CD4-positive, alpha-beta T cell (primary cell): ENCODE measurements around the gene INAVA. TPM values are rescaled to one million over a fixed set of nuclear protein-coding genes. Genes with fewer than 3 reads are reported as not detected.
"Not testable (repeated sequence)": the region's sequence is repeated elsewhere in the genome, so short reads cannot be mapped to it uniquely, and the experiment has no call there.

ENCODE experiments used
- ATAC-seq: fragments of 200-7000 bp; cut with Tn5 transposase; one replicate; pipeline ENCODE4 v1.10.0; 2022; ENCODE audit warnings: mild to moderate bottlenecking; ENCODE audit not compliant: poor library complexity
- CTCF ChIA-PET: fragments of 350-600 bp; sonication (Branson Sonifier 250); formaldehyde crosslinking; loops from one replicate; lab custom pipeline; 2021; ENCODE audit warnings: antibody characterized with exemption, inconsistent platforms; lab: Charles Lee
- POLR2A ChIA-PET: fragments of 350-600 bp; sonication (Branson Sonifier 250); formaldehyde crosslinking; loops from one replicate; lab custom pipeline; 2021; ENCODE audit warnings: antibody characterized with exemption, inconsistent platforms; lab: Charles Lee
- DNase-seq, 14 experiments: peaks; one replicate each; pipeline ENCODE4 v3.0.0-alpha.2; 2013 to 2020; ENCODE audit warnings: mixed read lengths in 2 of 14
- H3K27ac ChIP-seq, 2 donors: one replicate each; pipeline versions ENCODE4 v1.5.1 to v1.7.0; 2013; ENCODE audit warnings: low read length in 2 of 2, low read depth in 1 of 2, mild to moderate bottlenecking in 1 of 2
- H3K27me3 ChIP-seq, 2 experiments: 1 replicate in 1 of 2; 2 replicates in 1 of 2; pipeline versions ENCODE4 v1.6.1 to v1.7.0; 2013; ENCODE audit warnings: low read length in 2 of 2, control low read depth in 1 of 2, mild to moderate bottlenecking in 1 of 2, moderate library complexity in 1 of 2; ENCODE audit not compliant: insufficient read depth in 2 of 2, control insufficient read depth in 1 of 2
- H3K36me3 ChIP-seq: one replicate; pipeline ENCODE4 v1.6.1; 2013; ENCODE audit warnings: low read length, control low read depth; ENCODE audit not compliant: insufficient read depth
- H3K4me1 ChIP-seq: one replicate; pipeline ENCODE4 v1.6.1; 2013; ENCODE audit warnings: low read length, control low read depth; ENCODE audit not compliant: insufficient read depth
- H3K4me3 ChIP-seq: one replicate; pipeline ENCODE4 v1.5.1; 2013; ENCODE audit warnings: mild to moderate bottlenecking, low read length, moderate library complexity
- H3K9me3 ChIP-seq, 2 experiments: 1 replicate in 1 of 2; 2 replicates in 1 of 2; pipeline versions ENCODE4 v1.6.1 to v1.7.0; 2013; ENCODE audit warnings: low read length in 2 of 2, mild to moderate bottlenecking in 2 of 2, control low read depth in 1 of 2, moderate library complexity in 1 of 2; ENCODE audit not compliant: control insufficient read depth in 1 of 2, insufficient read depth in 1 of 2
- H3K27ac Mint-ChIP-seq: one replicate; pipeline ENCODE4 v1.8.0; 2020; ENCODE audit warnings: mixed read lengths
- H3K27me3 Mint-ChIP-seq: one replicate; pipeline ENCODE4 v1.8.0; 2021; ENCODE audit warnings: mixed read lengths
- H3K36me3 Mint-ChIP-seq: one replicate; pipeline ENCODE4 v1.8.0; 2021; ENCODE audit warnings: low read depth, mixed read lengths
- H3K4me1 Mint-ChIP-seq: one replicate; pipeline ENCODE4 v1.8.0; 2021; ENCODE audit warnings: low read depth, mixed read lengths
- H3K4me3 Mint-ChIP-seq: one replicate; pipeline ENCODE4 v1.8.0; 2020; ENCODE audit warnings: mild to moderate bottlenecking, mixed read lengths
- H3K9me3 Mint-ChIP-seq: one replicate; pipeline ENCODE4 v1.8.0; 2020; ENCODE audit warnings: mixed read lengths
- CTCF ChIP-seq: fragments of 200-600 bp; IDR thresholded peaks from one replicate; pipeline ENCODE4 v1.8.0; 2022; ENCODE audit warnings: antibody characterized with exemption, mild to moderate bottlenecking
- intact Hi-C, 2 experiments: fragments of 100-400 bp; cut with DNase I in 1 of 2; cut with micrococcal nuclease in 1 of 2; formaldehyde crosslinking; loops; one replicate each; pipeline versions ENCODE4 v1.15.1 to v1.9.0; 2023 to 2025; cut with DNase I, micrococcal nuclease
- total RNA-seq, 174 experiments: library from RNA in 2 of 174; stranded (reverse) in 2 of 174; gene quantifications; one replicate each; pipeline ENCODE4 v1.2.3 and lab custom pipeline; 2021 to 2026

Gene INAVA
- total RNA-seq, 2 experiments from 2014 or later: 0.22 TPM; not detected in 1

- Histone ChIP-seq H3K4me3 (no peak overlapping the region), H3K27ac (no peak overlapping the region), H3K36me3 (no peaks in the 10 kb centered on the region), H3K27me3 (no peaks in the 10 kb centered on the region), H3K4me1 (peaks cover 25% of the 10 kb centered on the region), H3K9me3 (no peaks in the 10 kb centered on the region)
- ATAC-seq (no peak), DNase-seq (no peak)
- no peak for TF ChIP-seq CTCF
- Mint-ChIP-seq H3K9me3 (no peaks in the 10 kb centered on the region), H3K4me3 (no peak overlapping the region), H3K27me3 (no peaks in the 10 kb centered on the region), H3K36me3 (no peaks in the 10 kb centered on the region), H3K27ac (no peak overlapping the region), H3K4me1 (peaks cover 10% of the 10 kb centered on the region)
- ChIA-PET CTCF (no interaction called here), POLR2A (no interaction called here)
- intact Hi-C loops: no loop called here
Measured at GRCh38 chr1:200909071-200909470, 14.4 kb downstream of the INAVA start.

GRCh38 chr1:200909757-200910239 is 15.1 kb downstream of the INAVA start:
- H3K36me3 ChIP-seq: no peaks in the 10 kb centered on the region
- no peaks in the 10 kb centered on the region for H3K9me3 Mint-ChIP-seq
- ATAC-seq: no peak
- H3K27me3 Mint-ChIP-seq: no peaks in the 10 kb centered on the region
- intact Hi-C loops: no loop called here
- no peaks in the 10 kb centered on the region for H3K36me3 Mint-ChIP-seq
- no peak overlapping the region for H3K27ac Mint-ChIP-seq
- H3K4me1 ChIP-seq: peaks cover 19% of the 10 kb centered on the region
- ChIA-PET CTCF (no interaction called here), POLR2A (no interaction called here)
- peaks cover 10% of the 10 kb centered on the region for H3K4me1 Mint-ChIP-seq
- no peaks in the 10 kb centered on the region for H3K9me3 ChIP-seq
- no peak for TF ChIP-seq CTCF
- no peaks in the 10 kb centered on the region for H3K27me3 ChIP-seq
- H3K4me3 ChIP-seq: no peak overlapping the region
- DNase-seq: no peak
- H3K27ac ChIP-seq: no peak overlapping the region
- no peak overlapping the region for H3K4me3 Mint-ChIP-seq

GRCh38 chr1:200911361-200911760 is 16.7 kb downstream of the INAVA start:
- TF ChIP-seq CTCF: no peak
- ATAC-seq: no peak
- Histone ChIP-seq H3K9me3 (no peaks in the 10 kb centered on the region), H3K27me3 (no peaks in the 10 kb centered on the region), H3K4me3 (no peak overlapping the region), H3K27ac (no peak overlapping the region), H3K36me3 (no peaks in the 10 kb centered on the region), H3K4me1 (peaks cover 4% of the 10 kb centered on the region)
- DNase-seq: no peak
- Mint-ChIP-seq H3K27me3 (no peaks in the 10 kb centered on the region), H3K4me1 (no peaks in the 10 kb centered on the region), H3K4me3 (no peak overlapping the region), H3K36me3 (no peaks in the 10 kb centered on the region), H3K27ac (no peak overlapping the region), H3K9me3 (no peaks in the 10 kb centered on the region)
- CTCF ChIA-PET: no interaction called here
- intact Hi-C loops: no loop called here
- POLR2A ChIA-PET: no interaction called here

GRCh38 chr1:200911936-200912335 is 17.2 kb downstream of the INAVA start:
- H3K4me1 Mint-ChIP-seq, H3K36me3 Mint-ChIP-seq, H3K27ac Mint-ChIP-seq, H3K9me3 Mint-ChIP-seq, POLR2A ChIA-PET, DNase-seq, intact Hi-C loops, H3K9me3 ChIP-seq, H3K27me3 Mint-ChIP-seq, CTCF ChIA-PET, H3K27ac ChIP-seq, ATAC-seq, H3K36me3 ChIP-seq, H3K4me3 Mint-ChIP-seq, H3K4me1 ChIP-seq, H3K4me3 ChIP-seq, H3K27me3 ChIP-seq: not testable (repeated sequence)
